HT1080 (cell line): ENCODE data around the gene OSBPL7. TPM values are rescaled to one million over a fixed set of nuclear protein-coding genes. Genes with fewer than 3 reads are reported as not detected.

Experiments
- DNase-seq: peaks from one replicate; pipeline ENCODE4 v3.0.0-alpha.2; 2015; ENCODE audit warnings: low read depth
- total RNA-seq: library from RNA; depleted of rRNA; stranded (reverse); fragments of >200 nt; shearing (Covaris generic); gene quantifications from 2 replicates; pipeline ENCODE4 v1.2.3, GENCODE V29; 2014

OSBPL7 gene
- total RNA-seq, 1 experiment from 2014 or later: 15.0 TPM

- DNase-seq: no peak
These were observed 8.9 kb upstream of the OSBPL7 start for GRCh38 chr17:47830396-47831002.

DNA sequence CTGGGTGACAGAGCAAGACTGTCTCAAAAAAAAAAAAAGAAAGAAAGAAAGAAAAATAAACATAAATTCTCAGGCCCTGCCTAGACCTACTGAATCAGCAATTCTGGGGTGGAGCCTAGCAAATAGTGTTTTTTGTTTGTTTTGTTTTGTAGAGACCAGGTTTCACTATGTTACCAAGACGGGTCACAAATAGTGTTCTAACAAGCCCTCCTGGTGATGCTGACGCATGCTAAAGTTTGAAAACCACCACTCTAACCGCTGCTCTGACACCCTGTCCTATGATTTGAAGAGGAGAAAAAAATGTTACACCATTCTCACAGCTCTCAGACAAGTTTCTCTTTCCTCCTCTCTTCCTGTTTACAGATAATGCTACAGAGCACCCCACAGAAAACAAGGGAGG, 8.3 kb upstream of the OSBPL7 start:
- no peak for DNase-seq

GRCh38 chr17:47823519-47823918, 1.9 kb upstream of the OSBPL7 start:
- no peak for DNase-seq

- no peak for DNase-seq
These were observed 1.2 kb upstream of the OSBPL7 start for GRCh38 chr17:47822785-47823184.

GRCh38 chr17:47821031-47821423, 567 bp downstream of the OSBPL7 start:
- no peak for DNase-seq

DNA sequence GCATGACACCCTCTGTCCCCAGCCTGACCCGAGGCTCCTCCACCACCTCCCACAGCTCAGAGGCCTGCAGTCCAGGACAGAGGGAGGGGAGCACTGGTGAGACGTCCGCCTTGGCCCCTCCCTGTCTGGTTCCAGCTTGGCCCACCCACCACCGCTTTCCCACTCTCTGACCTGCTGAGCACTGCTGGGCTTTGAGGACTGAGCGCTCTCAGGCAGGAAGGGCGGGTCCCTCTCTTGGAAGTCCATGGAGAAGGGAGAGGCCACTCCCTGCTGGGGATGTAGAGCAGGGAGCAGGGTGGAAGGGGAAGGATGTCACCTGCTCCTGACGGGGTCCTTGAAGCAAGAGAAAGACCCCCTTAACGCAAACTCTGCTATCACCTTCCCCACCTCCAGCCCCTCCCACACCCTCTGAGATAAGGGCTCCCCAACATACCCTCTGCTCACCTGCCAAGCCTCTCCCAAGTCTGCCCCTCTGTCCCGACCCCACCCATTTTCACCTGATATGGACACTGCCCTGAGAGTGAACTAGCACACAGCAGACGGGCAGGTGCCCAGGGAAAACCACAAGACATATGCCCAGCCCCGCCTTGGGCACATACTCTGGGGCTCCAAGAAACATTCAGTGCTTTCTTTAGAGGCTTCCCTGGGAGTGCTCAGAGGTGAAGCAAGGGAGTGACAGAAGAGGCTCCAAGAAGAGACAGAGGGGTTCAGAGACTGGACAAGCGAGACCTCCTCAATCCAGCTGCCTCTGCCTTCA, 1.4 kb downstream of the OSBPL7 start:
- peak; percentile 15 for DNase-seq

GRCh38 chr17:47819475-47819874, 2.1 kb downstream of the OSBPL7 start:
- DNase-seq: no peak

DNA sequence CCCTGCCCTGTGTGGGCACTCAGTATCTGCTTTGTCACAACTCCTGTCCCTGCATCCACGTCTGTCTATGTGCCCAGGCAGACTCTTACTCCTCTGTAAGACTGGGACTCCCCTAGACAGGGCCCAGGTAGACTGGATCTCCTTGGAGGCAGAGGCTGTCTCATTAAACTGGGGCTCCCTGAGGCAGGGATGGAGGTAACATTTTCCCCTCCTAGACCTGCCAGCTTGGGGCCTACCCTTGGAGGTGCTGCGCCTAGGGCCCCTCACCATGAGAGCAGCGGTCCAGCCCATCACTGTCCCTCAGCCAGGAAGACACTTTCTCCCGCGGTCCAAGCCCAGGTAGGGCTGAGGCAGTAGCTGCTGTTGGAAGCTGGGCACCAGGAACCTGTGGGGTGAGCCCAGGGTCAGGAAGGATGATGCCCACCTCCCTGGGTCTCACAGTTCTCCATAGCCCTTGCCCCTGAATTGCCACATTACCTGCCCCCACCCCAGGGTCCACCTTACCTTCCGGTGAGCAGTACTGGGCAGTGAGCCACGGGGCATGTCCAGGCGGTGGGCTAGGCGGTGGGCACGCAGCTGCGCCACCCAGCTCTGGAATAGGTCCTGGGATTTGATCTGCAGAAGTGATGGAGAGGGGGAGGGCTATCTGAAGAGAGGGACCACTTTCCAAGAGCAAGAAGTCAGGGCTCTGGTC, 3.4 kb downstream of the OSBPL7 start:
- no peak for DNase-seq

DNA sequence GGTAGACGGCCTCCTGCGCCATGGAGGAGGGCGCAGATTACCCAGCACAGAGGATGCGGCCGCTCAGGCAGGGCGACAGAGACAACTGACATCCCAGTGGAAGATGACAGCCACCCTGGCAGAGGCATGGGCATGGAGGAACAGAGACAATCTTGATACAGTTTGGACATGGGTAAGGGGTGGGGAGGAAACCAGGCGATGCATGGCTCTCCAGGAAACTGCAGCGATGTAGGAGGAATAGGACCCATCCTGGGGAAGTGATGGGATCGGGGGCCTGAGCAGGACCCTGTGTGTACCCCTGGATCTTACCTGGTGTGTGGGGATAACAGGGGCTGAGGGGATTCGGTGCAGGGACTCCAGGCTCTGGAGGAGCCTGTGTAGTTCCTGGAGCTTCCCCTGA, 4.6 kb downstream of the OSBPL7 start:
- DNase-seq: no peak

DNA sequence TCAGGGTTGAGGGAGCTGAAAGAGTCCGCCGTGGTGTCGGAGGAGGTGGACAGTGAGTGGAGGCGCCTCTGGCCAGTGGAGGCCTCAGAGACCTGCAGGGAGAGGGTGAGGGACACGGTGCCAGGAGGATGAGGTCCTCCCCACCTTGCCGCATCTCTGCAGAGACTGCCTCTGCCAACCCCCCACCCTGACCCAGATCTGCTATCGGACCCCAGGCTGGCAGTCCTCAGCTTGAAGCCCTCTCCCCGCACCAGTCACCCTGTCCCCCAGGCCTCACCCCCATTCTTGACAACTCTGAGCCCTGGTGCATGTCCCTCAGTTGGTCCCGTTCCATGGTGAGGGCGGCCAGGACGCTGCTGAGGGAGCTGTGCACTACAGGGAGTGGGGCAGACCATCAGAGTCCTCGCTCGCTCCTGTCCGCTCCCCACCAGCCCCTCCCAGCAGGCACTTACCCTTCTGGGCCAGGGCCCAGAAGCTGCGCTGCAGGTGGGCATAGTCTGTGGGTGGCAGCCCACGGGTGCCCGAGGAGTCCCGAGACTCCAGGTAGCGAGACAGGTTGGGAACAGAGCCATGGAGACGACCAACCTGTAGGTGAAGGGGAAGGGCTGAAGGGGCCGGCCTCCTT, 5.4 kb downstream of the OSBPL7 start:
- DNase-seq: no peak

- no peak for DNase-seq
These were observed 6.3 kb downstream of the OSBPL7 start for GRCh38 chr17:47815106-47815918.

DNA sequence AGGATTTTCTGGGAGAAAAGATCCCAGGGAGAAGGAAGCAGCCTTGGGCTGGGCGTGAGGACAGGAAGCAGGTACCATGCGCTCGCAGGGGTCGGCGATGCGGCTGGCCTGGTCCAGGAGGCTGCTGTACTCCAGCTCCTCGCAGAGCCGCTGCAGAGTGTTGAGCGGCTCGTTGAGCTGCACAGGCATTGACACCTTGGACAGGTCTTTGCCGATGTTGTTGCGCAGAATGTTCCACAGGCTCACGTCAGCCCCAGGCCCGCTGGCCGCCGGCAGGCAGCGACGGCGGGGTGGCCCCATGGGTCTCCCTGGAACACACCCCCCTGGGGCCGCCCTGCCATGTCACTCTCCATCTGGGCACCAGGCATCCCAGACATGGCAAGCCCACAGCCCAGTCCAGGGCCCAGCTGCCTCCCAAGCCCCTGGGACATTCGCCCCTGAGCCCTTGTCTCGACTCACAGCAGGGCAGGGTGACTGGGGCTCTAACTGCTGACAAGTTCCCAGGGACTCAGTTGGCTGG, 8.0 kb downstream of the OSBPL7 start:
- no peak for DNase-seq

- DNase-seq: no peak
These were observed 8.5 kb downstream of the OSBPL7 start for GRCh38 chr17:47813077-47813476.

- no peak for DNase-seq
These were observed 9.3 kb downstream of the OSBPL7 start for GRCh38 chr17:47812146-47812920.

GRCh38 chr17:47811709-47812108, 9.9 kb downstream of the OSBPL7 start:
- DNase-seq: no peak

- DNase-seq: no peak
These were observed 10.5 kb downstream of the OSBPL7 start for GRCh38 chr17:47810901-47811635.

GRCh38 chr17:47810200-47810821, 11.3 kb downstream of the OSBPL7 start:
- DNase-seq: peak; percentile 93

- no peak for DNase-seq
These were observed 12.6 kb downstream of the OSBPL7 start for GRCh38 chr17:47808830-47809480.
